Measurements from ENCODE around the gene NCAM1. TPM values are rescaled to one million over a fixed set of nuclear protein-coding genes. Genes with fewer than 3 reads are reported as not detected.

Gene NCAM1
- total RNA-seq, 1 experiment from 2014 or later = 0.22 TPM

DNA sequence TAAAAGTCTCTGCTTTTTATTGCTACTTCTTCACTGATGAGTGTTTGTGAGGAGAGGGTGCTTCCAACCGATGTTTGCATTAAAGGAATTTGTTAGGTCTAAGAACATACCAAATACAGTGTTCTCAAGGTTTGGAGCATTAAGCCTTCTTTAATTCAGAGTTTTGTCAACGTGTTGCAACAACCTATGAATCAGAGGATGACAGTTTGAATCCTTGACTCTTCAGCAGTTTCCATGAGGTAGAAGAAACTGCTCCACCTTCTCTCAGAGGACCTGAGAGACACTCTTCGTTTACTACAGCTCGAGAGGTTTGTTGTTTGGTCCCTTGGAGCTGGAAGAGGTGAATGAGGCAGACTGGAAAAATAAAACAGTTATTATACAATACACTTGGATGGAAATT is 55.7 kb downstream of the NCAM1 start:
- DNase-seq (ENCODE audit: low read depth, low spot score) = no peak
- Histone ChIP-seq H3K4me1 (ENCODE audit: control insufficient read depth in 1 of 2, insufficient read depth in 2 of 2, low read length in 2 of 2) (no peaks in the 10 kb centered on the region), H3K79me2 (ENCODE audit: insufficient read depth, low read length) (no peaks in the 10 kb centered on the region), H3K9ac (ENCODE audit: low read length) (no peak overlapping the region), H3K36me3 (ENCODE audit: control insufficient read depth in 1 of 2, insufficient read depth in 2 of 2, low read length in 2 of 2) (no peaks in the 10 kb centered on the region), H2AFZ (ENCODE audit: low read depth, low read length, poor library complexity, severe bottlenecking) (no peak overlapping the region), H4K20me1 (ENCODE audit: insufficient read depth) (no peaks in the 10 kb centered on the region), H3K4me2 (ENCODE audit: low read length) (no peak overlapping the region), H3K27ac (ENCODE audit: low read depth, low read length) (no peak overlapping the region), H3K27me3 (ENCODE audit: insufficient read depth, low read length) (peaks cover 39% of the 10 kb centered on the region), H3K9me3 (ENCODE audit: control insufficient read depth in 1 of 2, insufficient read depth in 1 of 2, low read depth in 1 of 2, low read length in 2 of 2) (no peaks in the 10 kb centered on the region), H3K4me3 (replicated peaks in 1 of 2; ENCODE audit: low read depth in 1 of 2, low read length in 2 of 2) (no peak overlapping the region), H3K9me2 (ENCODE audit: insufficient read depth) (no peaks in the 10 kb centered on the region)
- TF ChIP-seq POLR2AphosphoS5 (IDR thresholded peaks at IDR 0.05; ENCODE audit: low read depth, low read length) (no peak), POLR2A (IDR thresholded peaks at IDR 0.05; ENCODE audit: borderline replicate concordance, extremely low read depth, insufficient read depth, insufficient read length) (no peak), RAD21 (IDR thresholded peaks at IDR 0.05; ENCODE audit: low read depth) (no peak), EGR1 (IDR thresholded peaks at IDR 0.05; ENCODE audit: low read depth) (no peak), JUND (IDR thresholded peaks at IDR 0.05) (no peak), SP1 (IDR thresholded peaks at IDR 0.05; ENCODE audit: low read depth) (no peak), YY1 (IDR thresholded peaks at IDR 0.05; ENCODE audit: extremely low read depth, insufficient replicate concordance, low read depth, low read length) (no peak), EZH2phosphoT487 (IDR thresholded peaks at IDR 0.05; ENCODE audit: borderline replicate concordance) (no peak), EZH2 (IDR thresholded peaks at IDR 0.05) (no peak), CBX3 (IDR thresholded peaks at IDR 0.05; ENCODE audit: low read depth) (no peak), CEBPB (IDR thresholded peaks at IDR 0.05; ENCODE audit: low read depth) (no peak), FOSL1 (IDR thresholded peaks at IDR 0.05; ENCODE audit: low read depth) (no peak), SIN3A (IDR thresholded peaks at IDR 0.05; ENCODE audit: low read depth) (no peak), ZFX (IDR thresholded peaks at IDR 0.05) (no peak), ZNF274 (IDR thresholded peaks at IDR 0.05; ENCODE audit: low read depth, low read length) (no peak)
- TF ChIP-seq, protein P1, sequence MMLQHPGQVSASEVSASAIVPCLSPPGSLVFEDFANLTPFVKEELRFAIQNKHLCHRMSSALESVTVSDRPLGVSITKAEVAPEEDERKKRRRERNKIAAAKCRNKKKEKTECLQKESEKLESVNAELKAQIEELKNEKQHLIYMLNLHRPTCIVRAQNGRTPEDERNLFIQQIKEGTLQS (IDR thresholded peaks at IDR 0.05) = no peak
- TF ChIP-seq, protein P2, sequence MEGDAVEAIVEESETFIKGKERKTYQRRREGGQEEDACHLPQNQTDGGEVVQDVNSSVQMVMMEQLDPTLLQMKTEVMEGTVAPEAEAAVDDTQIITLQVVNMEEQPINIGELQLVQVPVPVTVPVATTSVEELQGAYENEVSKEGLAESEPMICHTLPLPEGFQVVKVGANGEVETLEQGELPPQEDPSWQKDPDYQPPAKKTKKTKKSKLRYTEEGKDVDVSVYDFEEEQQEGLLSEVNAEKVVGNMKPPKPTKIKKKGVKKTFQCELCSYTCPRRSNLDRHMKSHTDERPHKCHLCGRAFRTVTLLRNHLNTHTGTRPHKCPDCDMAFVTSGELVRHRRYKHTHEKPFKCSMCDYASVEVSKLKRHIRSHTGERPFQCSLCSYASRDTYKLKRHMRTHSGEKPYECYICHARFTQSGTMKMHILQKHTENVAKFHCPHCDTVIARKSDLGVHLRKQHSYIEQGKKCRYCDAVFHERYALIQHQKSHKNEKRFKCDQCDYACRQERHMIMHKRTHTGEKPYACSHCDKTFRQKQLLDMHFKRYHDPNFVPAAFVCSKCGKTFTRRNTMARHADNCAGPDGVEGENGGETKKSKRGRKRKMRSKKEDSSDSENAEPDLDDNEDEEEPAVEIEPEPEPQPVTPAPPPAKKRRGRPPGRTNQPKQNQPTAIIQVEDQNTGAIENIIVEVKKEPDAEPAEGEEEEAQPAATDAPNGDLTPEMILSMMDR (IDR thresholded peaks at IDR 0.05 in 2 of 3, conservative IDR thresholded peaks at IDR 0.05 in 1 of 3; ENCODE audit: borderline replicate concordance in 1 of 3, insufficient read depth in 1 of 3, low read depth in 2 of 3, low read length in 2 of 3) = no peak
- TF ChIP-seq, protein P3, sequence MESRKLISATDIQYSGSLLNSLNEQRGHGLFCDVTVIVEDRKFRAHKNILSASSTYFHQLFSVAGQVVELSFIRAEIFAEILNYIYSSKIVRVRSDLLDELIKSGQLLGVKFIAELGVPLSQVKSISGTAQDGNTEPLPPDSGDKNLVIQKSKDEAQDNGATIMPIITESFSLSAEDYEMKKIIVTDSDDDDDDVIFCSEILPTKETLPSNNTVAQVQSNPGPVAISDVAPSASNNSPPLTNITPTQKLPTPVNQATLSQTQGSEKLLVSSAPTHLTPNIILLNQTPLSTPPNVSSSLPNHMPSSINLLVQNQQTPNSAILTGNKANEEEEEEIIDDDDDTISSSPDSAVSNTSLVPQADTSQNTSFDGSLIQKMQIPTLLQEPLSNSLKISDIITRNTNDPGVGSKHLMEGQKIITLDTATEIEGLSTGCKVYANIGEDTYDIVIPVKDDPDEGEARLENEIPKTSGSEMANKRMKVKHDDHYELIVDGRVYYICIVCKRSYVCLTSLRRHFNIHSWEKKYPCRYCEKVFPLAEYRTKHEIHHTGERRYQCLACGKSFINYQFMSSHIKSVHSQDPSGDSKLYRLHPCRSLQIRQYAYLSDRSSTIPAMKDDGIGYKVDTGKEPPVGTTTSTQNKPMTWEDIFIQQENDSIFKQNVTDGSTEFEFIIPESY (IDR thresholded peaks at IDR 0.05; ENCODE audit: extremely low read depth, insufficient replicate concordance, low read length) = no peak
- TF ChIP-seq, protein P4, sequence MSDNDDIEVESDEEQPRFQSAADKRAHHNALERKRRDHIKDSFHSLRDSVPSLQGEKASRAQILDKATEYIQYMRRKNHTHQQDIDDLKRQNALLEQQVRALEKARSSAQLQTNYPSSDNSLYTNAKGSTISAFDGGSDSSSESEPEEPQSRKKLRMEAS (IDR thresholded peaks at IDR 0.05) = no peak
- intact Hi-C loops (cut with micrococcal nuclease) = no loop called here
- RAD21 ChIA-PET (ENCODE audit: low non-redundant PET in 1 of 2, low total read pairs in 2 of 2, uncharacterized antibody in 2 of 2, unreplicated experiment in 2 of 2) = no interaction called here
- CTCF ChIA-PET = no interaction called here
- POLR2A ChIA-PET = no interaction called here
- ATAC-seq = no peak
- no TSS peak for BruUV-seq (replicated peaks)
